ENCODE results near the gene THSD7A. TPM values are rescaled to one million over a fixed set of nuclear protein-coding genes. Genes with fewer than 3 reads are reported as not detected.

THSD7A gene
- total and polyA plus RNA-seq, 9 of the 15 experiments (the other 6 are each of a cell fraction or from before 2014, with no cell fraction given) = 0.01 to 0.02 TPM; not detected in 7

DNA sequence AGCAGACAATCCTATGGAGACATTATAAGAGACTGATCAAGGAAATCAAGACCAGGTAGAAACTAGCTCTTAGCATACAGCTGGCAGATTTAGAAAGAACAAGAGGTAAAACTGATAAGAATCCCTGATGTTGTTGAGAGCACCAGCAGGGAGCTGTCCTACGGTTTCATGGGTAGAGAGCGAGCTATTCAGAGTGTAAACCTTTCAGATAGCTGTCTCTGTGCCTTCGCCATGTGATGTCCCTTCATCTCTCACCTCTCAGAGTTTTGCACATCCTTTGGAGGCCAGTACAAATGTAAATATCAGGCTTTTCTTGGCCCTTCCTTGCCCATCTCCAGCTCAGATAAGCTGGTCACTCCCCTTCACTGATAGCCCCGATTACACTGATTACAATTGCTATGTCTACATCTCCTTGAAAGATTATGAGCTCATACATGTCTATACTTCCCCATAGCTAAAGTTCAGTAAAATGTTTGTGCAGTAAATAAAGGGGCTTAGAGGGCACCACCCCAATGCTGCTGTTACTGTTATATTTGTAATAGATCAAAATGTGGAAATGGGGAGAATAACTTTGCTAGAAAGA is 21.9 kb downstream of the THSD7A start:
- Histone ChIP-seq H3K36me3 (ENCODE audit: control insufficient read depth, insufficient read depth, low read length) (no peaks in the 10 kb centered on the region), H4K20me1 (replicated peaks; ENCODE audit: control insufficient read depth, insufficient read depth, low read length) (no peaks in the 10 kb centered on the region), H3K27me3 (ENCODE audit: control insufficient read depth in 2 of 2, insufficient read depth in 2 of 2, low read length in 2 of 2) (no peaks in the 10 kb centered on the region), H3K4me2 (ENCODE audit: insufficient read depth, low read length) (no peak overlapping the region), H3K4me3 (no peak overlapping the region), H3K27ac (ENCODE audit: extremely low read depth, low read depth, low read length) (no peak overlapping the region), H3K79me2 (ENCODE audit: control insufficient read depth, insufficient read depth, low read length) (no peaks in the 10 kb centered on the region), H3K9ac (ENCODE audit: insufficient read depth in 1 of 2, low read depth in 2 of 2, low read length in 2 of 2) (no peak overlapping the region), H2AFZ (ENCODE audit: low read depth, low read length) (no peak overlapping the region), H3K9me1 (ENCODE audit: control insufficient read depth, insufficient read depth, low read length) (no peaks in the 10 kb centered on the region), H3K4me1 (replicated peaks in 1 of 2; ENCODE audit: control insufficient read depth in 2 of 2, insufficient read depth in 2 of 2, low read length in 2 of 2) (no peaks in the 10 kb centered on the region), H3K9me3 (replicated peaks; ENCODE audit: control insufficient read depth, insufficient read depth, low read depth, low read length) (no peaks in the 10 kb centered on the region)
- ChIA-PET CTCF (ENCODE audit: low intra/inter-chr PET ratio) (no interaction called here), POLR2A (no interaction called here)
- BruUV-seq (replicated peaks) = no TSS peak
- DNase-seq (ENCODE audit: extremely low read depth in 1 of 4, low spot score in 3 of 4) (no peak), FAIRE-seq (no peak), ATAC-seq (no peak)
- TF ChIP-seq, protein P1, sequence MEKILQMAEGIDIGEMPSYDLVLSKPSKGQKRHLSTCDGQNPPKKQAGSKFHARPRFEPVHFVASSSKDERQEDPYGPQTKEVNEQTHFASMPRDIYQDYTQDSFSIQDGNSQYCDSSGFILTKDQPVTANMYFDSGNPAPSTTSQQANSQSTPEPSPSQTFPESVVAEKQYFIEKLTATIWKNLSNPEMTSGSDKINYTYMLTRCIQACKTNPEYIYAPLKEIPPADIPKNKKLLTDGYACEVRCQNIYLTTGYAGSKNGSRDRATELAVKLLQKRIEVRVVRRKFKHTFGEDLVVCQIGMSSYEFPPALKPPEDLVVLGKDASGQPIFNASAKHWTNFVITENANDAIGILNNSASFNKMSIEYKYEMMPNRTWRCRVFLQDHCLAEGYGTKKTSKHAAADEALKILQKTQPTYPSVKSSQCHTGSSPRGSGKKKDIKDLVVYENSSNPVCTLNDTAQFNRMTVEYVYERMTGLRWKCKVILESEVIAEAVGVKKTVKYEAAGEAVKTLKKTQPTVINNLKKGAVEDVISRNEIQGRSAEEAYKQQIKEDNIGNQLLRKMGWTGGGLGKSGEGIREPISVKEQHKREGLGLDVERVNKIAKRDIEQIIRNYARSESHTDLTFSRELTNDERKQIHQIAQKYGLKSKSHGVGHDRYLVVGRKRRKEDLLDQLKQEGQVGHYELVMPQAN (IDR thresholded peaks at IDR 0.05; ENCODE audit: borderline replicate concordance) = no peak
- TF ChIP-seq GTF2F1 (IDR thresholded peaks at IDR 0.05; ENCODE audit: low read depth, low read length) = no peak
- in situ Hi-C loops (cut with MboI) (no loop called here), intact Hi-C loops (cut with micrococcal nuclease) (no loop called here)
- 0% methylated on average over 4 of the region's 4 CpGs for WGBS (ENCODE audit: insufficient coverage, low coverage, missing lambda C conversion rate)

- CTCF ChIA-PET (ENCODE audit: low intra/inter-chr PET ratio) = no interaction called here
- H4K20me1 ChIP-seq (replicated peaks; ENCODE audit: control insufficient read depth, insufficient read depth, low read length) = no peaks in the 10 kb centered on the region
- BruUV-seq (replicated peaks) = no TSS peak
- ATAC-seq (no peak), FAIRE-seq (no peak), DNase-seq (ENCODE audit: extremely low read depth in 1 of 4, low spot score in 3 of 4) (no peak)
- no peaks in the 10 kb centered on the region for H3K36me3 ChIP-seq (ENCODE audit: control insufficient read depth, insufficient read depth, low read length)
- no peaks in the 10 kb centered on the region for H3K4me1 ChIP-seq (replicated peaks in 1 of 2; ENCODE audit: control insufficient read depth in 2 of 2, insufficient read depth in 2 of 2, low read length in 2 of 2)
- 0% methylated on average over 2 of the region's 2 CpGs for WGBS (ENCODE audit: insufficient coverage, low coverage, missing lambda C conversion rate)
- H3K9me1 ChIP-seq (ENCODE audit: control insufficient read depth, insufficient read depth, low read length) = no peaks in the 10 kb centered on the region
- in situ Hi-C loops (cut with MboI) (no loop called here), intact Hi-C loops (cut with micrococcal nuclease) (no loop called here)
- no peaks in the 10 kb centered on the region for H3K27me3 ChIP-seq (ENCODE audit: control insufficient read depth in 2 of 2, insufficient read depth in 2 of 2, low read length in 2 of 2)
- no peak overlapping the region for H3K4me3 ChIP-seq
- H3K79me2 ChIP-seq (ENCODE audit: control insufficient read depth, insufficient read depth, low read length) = no peaks in the 10 kb centered on the region
- H3K27ac ChIP-seq (ENCODE audit: extremely low read depth, low read depth, low read length) = no peak overlapping the region
- no peaks in the 10 kb centered on the region; the same call in 1 of the 2 replicates for H3K9me3 ChIP-seq (replicated peaks; ENCODE audit: control insufficient read depth, insufficient read depth, low read depth, low read length)
- no peak overlapping the region for H3K9ac ChIP-seq (ENCODE audit: insufficient read depth in 1 of 2, low read depth in 2 of 2, low read length in 2 of 2)
- H2AFZ ChIP-seq (ENCODE audit: low read depth, low read length) = no peak overlapping the region
- H3K4me2 ChIP-seq (ENCODE audit: insufficient read depth, low read length) = no peak overlapping the region
- POLR2A ChIA-PET = no interaction called here
- TF ChIP-seq E2F1 (CRISPR knock-in tag; IDR thresholded peaks at IDR 0.05) (no peak), ATF1 (CRISPR knock-in tag; IDR thresholded peaks at IDR 0.05) (no peak), ATF1 (tag; IDR thresholded peaks at IDR 0.05) (no peak), ZNF766 (CRISPR knock-in tag; conservative IDR thresholded peaks at IDR 0.05) (no peak), PPARD (CRISPR knock-in tag; IDR thresholded peaks at IDR 0.05) (no peak), RAD51 (IDR thresholded peaks at IDR 0.05; ENCODE audit: borderline replicate concordance, low read depth) (no peak), TCFL5 (CRISPR knock-in tag; conservative IDR thresholded peaks at IDR 0.05) (no peak), TRIM24 (IDR thresholded peaks at IDR 0.05) (no peak)
Measured at GRCh38 chr7:11807000-11807399, 25.0 kb downstream of the THSD7A start.
